Fibroblast of mammary gland (primary cell): ENCODE data around the gene KIAA0825.

ENCODE experiments used
- DNase-seq: peaks from one replicate; pipeline ENCODE4 v3.0.0-alpha.2; 2010; ENCODE audit warnings: low read depth
- H3K4me3 ChIP-seq: 2 replicates; pipeline ENCODE4 v1.5.1; 2011; ENCODE audit warnings: low read depth, mild to moderate bottlenecking, low read length, moderate library complexity; ENCODE audit not compliant: control insufficient read depth
- TF ChIP-seq, protein P1 (sequence below): conservative IDR thresholded peaks from 2 replicates; pipeline ENCODE4 v1.5.1; 2011; ENCODE audit warnings: low read depth, low read length, inconsistent platforms; ENCODE audit not compliant: control insufficient read depth, insufficient read depth

Gene KIAA0825

GRCh38 chr5:94375801-94376200 is 242.6 kb downstream of the KIAA0825 start:
- H3K4me3 ChIP-seq, result no peak overlapping the region
- TF ChIP-seq, protein P1, sequence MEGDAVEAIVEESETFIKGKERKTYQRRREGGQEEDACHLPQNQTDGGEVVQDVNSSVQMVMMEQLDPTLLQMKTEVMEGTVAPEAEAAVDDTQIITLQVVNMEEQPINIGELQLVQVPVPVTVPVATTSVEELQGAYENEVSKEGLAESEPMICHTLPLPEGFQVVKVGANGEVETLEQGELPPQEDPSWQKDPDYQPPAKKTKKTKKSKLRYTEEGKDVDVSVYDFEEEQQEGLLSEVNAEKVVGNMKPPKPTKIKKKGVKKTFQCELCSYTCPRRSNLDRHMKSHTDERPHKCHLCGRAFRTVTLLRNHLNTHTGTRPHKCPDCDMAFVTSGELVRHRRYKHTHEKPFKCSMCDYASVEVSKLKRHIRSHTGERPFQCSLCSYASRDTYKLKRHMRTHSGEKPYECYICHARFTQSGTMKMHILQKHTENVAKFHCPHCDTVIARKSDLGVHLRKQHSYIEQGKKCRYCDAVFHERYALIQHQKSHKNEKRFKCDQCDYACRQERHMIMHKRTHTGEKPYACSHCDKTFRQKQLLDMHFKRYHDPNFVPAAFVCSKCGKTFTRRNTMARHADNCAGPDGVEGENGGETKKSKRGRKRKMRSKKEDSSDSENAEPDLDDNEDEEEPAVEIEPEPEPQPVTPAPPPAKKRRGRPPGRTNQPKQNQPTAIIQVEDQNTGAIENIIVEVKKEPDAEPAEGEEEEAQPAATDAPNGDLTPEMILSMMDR, result no peak
- DNase-seq, result peak; percentile 12

DNA sequence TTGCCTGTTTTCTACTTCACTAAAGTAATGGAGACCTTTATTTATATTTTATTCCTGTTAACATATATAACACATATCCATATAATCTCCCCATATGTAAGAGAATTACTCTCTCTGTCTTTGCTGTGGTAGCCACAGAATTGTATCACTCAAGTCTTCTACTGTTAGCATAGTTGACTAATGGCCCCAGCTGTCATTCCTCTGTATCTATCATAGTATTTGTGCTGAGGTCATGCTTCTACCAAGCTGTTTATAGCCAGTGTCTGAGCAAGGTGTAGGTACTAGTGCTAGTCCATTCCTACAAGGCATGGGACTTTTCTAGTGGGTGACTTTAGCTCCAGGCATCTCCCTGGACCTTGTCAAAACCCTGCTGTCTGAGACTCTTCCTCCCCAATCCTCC is 244.1 kb downstream of the KIAA0825 start:
- DNase-seq, result no peak
- TF ChIP-seq, protein P1, result no peak
- H3K4me3 ChIP-seq, result no peak overlapping the region

GRCh38 chr5:94367900-94368299 is 250.5 kb downstream of the KIAA0825 start:
- no peak for DNase-seq
- no peak overlapping the region for H3K4me3 ChIP-seq
- TF ChIP-seq, protein P1, result no peak

GRCh38 chr5:94366811-94367210 is 251.6 kb downstream of the KIAA0825 start:
- no peak for DNase-seq
- H3K4me3 ChIP-seq, result no peak overlapping the region
- TF ChIP-seq, protein P1, result no peak

DNA sequence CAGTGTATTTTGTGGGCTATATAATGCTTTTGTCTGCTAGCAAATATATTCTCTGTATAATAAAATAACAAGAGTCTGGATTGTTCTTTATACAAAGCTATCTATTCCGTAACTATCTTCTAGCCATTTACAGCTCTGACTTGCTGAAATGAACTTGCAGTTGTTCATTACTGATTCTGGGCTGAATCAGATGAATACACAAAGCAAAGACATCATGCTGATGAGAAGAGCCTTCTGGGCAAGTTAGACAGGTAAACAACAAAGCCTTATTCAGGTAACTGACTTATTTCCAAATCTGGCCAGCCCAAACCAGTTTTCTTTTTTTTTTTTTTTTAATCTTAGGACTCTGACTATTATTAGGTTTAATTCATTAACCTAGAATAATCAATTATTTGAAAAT is 255.5 kb downstream of the KIAA0825 start:
- DNase-seq, result no peak
- TF ChIP-seq, protein P1, result no peak
- no peak overlapping the region for H3K4me3 ChIP-seq

- no peak overlapping the region for H3K4me3 ChIP-seq
- TF ChIP-seq, protein P1, result no peak
- DNase-seq, result no peak
Observed at GRCh38 chr5:94361832-94362796, 256.3 kb downstream of the KIAA0825 start.
